ENCODE measurements around the gene RNU1-4.
"Not testable (repeated sequence)": the region's sequence is repeated elsewhere in the genome, so short reads cannot be mapped to it uniquely, and the experiment has no call there.

DNA sequence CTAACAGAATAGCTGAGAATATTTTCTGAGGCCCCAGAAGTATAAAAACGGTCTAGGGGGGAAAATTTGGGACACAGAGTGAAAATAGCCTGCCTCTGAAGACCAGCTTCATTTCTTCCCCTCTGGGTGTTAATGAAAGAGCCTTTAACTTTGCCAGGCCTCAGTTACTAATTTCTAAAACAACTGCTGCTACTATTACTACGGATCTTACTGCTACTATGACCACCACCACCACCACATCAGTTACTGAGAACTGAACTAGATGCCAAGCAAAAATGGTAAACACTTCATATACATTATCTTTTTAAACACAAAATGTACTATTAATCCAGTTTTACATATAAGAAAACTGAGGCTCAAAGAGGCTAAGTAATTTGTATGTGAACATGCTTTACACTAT lies 15.6 kb downstream of the RNU1-4 start:
- not testable (repeated sequence) for TF ChIP-seq POLR2A (IDR thresholded peaks at IDR 0.05)
- TF ChIP-seq, protein P1, sequence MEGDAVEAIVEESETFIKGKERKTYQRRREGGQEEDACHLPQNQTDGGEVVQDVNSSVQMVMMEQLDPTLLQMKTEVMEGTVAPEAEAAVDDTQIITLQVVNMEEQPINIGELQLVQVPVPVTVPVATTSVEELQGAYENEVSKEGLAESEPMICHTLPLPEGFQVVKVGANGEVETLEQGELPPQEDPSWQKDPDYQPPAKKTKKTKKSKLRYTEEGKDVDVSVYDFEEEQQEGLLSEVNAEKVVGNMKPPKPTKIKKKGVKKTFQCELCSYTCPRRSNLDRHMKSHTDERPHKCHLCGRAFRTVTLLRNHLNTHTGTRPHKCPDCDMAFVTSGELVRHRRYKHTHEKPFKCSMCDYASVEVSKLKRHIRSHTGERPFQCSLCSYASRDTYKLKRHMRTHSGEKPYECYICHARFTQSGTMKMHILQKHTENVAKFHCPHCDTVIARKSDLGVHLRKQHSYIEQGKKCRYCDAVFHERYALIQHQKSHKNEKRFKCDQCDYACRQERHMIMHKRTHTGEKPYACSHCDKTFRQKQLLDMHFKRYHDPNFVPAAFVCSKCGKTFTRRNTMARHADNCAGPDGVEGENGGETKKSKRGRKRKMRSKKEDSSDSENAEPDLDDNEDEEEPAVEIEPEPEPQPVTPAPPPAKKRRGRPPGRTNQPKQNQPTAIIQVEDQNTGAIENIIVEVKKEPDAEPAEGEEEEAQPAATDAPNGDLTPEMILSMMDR (IDR thresholded peaks at IDR 0.05): not testable (repeated sequence)
